Stimulated activated CD4-positive, alpha-beta T cell treated with anti-CD3 and anti-CD28 coated beads, Interleukin-1b, Interleukin-23, amount 100 ng/mL, for 4 hours (primary cell): ENCODE data around the gene SYCE3.

Experiments
- DNase-seq, 2 donors: peaks; one replicate each; pipeline ENCODE4 v3.0.0-alpha.2; 2020; ENCODE audit warnings: low read depth in 2 of 2

Gene SYCE3

GRCh38 chr22:50531546-50531961 lies 31.2 kb downstream of the SYCE3 start:
- peak; percentile 66 for DNase-seq

- DNase-seq: peak; percentile 66 to 75
Measured at GRCh38 chr22:50530877-50531545, 31.7 kb downstream of the SYCE3 start.

GRCh38 chr22:50530580-50530876 lies 32.2 kb downstream of the SYCE3 start:
- DNase-seq: no peak

- peak; percentile 55 to 70 for DNase-seq
Measured at GRCh38 chr22:50529897-50530579, 32.7 kb downstream of the SYCE3 start, which contains the start of gene TYMP. TYMP (minus strand) TSS chr22:50530012; CDS start chr22:50529709, 303 bp downstream.

- no peak for DNase-seq
Measured at GRCh38 chr22:50529416-50529896, 33.3 kb downstream of the SYCE3 start.

- DNase-seq: no peak
Measured at GRCh38 chr22:50528682-50529415, 33.9 kb downstream of the SYCE3 start.

- no peak for DNase-seq
Measured at GRCh38 chr22:50527921-50528681, 34.6 kb downstream of the SYCE3 start.

- no peak for DNase-seq
Measured at GRCh38 chr22:50526834-50527801, 35.6 kb downstream of the SYCE3 start.

- DNase-seq: peak; percentile 78 to 86
Measured at GRCh38 chr22:50526108-50526833, 36.4 kb downstream of the SYCE3 start.

GRCh38 chr22:50525858-50526107 lies 36.9 kb downstream of the SYCE3 start:
- no peak for DNase-seq

GRCh38 chr22:50525104-50525857 lies 37.4 kb downstream of the SYCE3 start, which contains the start of gene SCO2:
SCO2 (minus strand) TSS chr22:50525598; CDS start chr22:50524411, 1,187 bp downstream.
- peak; percentile 97 to 98 for DNase-seq

GRCh38 chr22:50524676-50525103 lies 38.0 kb downstream of the SYCE3 start:
- no peak for DNase-seq

- DNase-seq: no peak
Measured at GRCh38 chr22:50523806-50524675, 38.7 kb downstream of the SYCE3 start.

- no peak for DNase-seq
Measured at GRCh38 chr22:50523458-50523805, 39.3 kb downstream of the SYCE3 start.

- DNase-seq: no peak
Measured at GRCh38 chr22:50522806-50523438, 39.8 kb downstream of the SYCE3 start.

- DNase-seq: no peak
Measured at GRCh38 chr22:50522208-50522805, 40.4 kb downstream of the SYCE3 start.

- no peak for DNase-seq
Measured at GRCh38 chr22:50521710-50522109, 41.0 kb downstream of the SYCE3 start.
